Transverse colon (tissue), 4 donors: ENCODE measurements around the gene LRRC74A.

ENCODE experiments used
- POLR2A ChIP-seq: fragments of 450-650 bp; IDR thresholded peaks from one replicate; pipeline ENCODE4 v1.6.1; 2016; ENCODE audit warnings: antibody characterized with exemption, mild to moderate bottlenecking, moderate library complexity
- POLR2AphosphoS5 ChIP-seq, 3 donors: sonication (generic); formaldehyde crosslinking; IDR thresholded peaks; one replicate each; pipeline ENCODE4 v1.6.1; 2016; ENCODE audit warnings: antibody characterized with exemption in 3 of 3
- TF ChIP-seq, protein P1 (sequence below), 5 experiments: fragments of 200-600 bp in 3 of 5; fragments of 450-650 bp in 2 of 5; sonication (generic) in 3 of 5; IDR thresholded peaks; 1 replicate in 2 of 5; 2 replicates in 3 of 5; pipeline ENCODE4 v1.5.1; 2016 to 2017; ENCODE audit warnings: antibody characterized with exemption in 5 of 5, inconsistent platforms in 3 of 5, mild to moderate bottlenecking in 2 of 5, moderate library complexity in 1 of 5

DNA sequence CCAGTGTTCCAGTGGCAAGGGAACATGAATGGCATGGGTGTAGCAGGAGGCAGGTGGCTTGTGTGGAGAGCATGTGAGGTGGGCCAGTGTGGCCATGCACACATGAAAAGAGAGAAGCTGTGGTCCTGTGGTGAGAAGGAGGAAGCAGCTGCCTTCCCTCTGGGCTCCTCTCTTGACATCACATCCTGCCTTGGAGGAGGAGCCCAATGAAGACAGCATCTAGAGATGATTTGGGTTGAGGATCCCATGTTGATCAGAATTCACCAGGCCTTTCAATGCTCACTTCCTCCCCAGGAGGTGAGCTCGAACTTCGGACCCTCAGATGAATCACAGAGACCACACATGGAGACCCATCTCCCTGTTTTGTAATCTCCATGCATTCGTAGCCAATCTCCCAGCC lies 82.6 kb downstream of the LRRC74A start:
- TF ChIP-seq POLR2A (no peak), POLR2AphosphoS5 (IDR thresholded peaks at IDR 0.05) (no peak)
- TF ChIP-seq, protein P1, sequence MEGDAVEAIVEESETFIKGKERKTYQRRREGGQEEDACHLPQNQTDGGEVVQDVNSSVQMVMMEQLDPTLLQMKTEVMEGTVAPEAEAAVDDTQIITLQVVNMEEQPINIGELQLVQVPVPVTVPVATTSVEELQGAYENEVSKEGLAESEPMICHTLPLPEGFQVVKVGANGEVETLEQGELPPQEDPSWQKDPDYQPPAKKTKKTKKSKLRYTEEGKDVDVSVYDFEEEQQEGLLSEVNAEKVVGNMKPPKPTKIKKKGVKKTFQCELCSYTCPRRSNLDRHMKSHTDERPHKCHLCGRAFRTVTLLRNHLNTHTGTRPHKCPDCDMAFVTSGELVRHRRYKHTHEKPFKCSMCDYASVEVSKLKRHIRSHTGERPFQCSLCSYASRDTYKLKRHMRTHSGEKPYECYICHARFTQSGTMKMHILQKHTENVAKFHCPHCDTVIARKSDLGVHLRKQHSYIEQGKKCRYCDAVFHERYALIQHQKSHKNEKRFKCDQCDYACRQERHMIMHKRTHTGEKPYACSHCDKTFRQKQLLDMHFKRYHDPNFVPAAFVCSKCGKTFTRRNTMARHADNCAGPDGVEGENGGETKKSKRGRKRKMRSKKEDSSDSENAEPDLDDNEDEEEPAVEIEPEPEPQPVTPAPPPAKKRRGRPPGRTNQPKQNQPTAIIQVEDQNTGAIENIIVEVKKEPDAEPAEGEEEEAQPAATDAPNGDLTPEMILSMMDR (IDR thresholded peaks at IDR 0.05): no peak
